ENCODE results near the gene KLHL13. TPM values are rescaled to one million over a fixed set of nuclear protein-coding genes. Genes with fewer than 3 reads are reported as not detected.

The KLHL13 gene
- total RNA-seq, 1 donor = 13.8 TPM

GRCh38 chrX:117995378-117995777 lies 121.2 kb downstream of the KLHL13 start:
- no peak overlapping the region for H2AFZ ChIP-seq (ENCODE audit: low read length)
- no peaks in the 10 kb centered on the region for H3K36me3 ChIP-seq (ENCODE audit: insufficient read depth, low read length)
- DNase-seq (ENCODE audit: insufficient read length, low spot score, missing footprints) = no peak
- no peak for TF ChIP-seq CTCF (IDR thresholded peaks at IDR 0.05; ENCODE audit: extremely low read depth, low read depth, low read length)
- H3K9me3 ChIP-seq (ENCODE audit: low read depth, low read length) = no peaks in the 10 kb centered on the region
- H3K4me1 ChIP-seq (ENCODE audit: insufficient read depth, low read length) = no peaks in the 10 kb centered on the region
- H3K27ac ChIP-seq (ENCODE audit: low read depth, low read length) = no peak overlapping the region
- no peak overlapping the region for H3K4me2 ChIP-seq (ENCODE audit: insufficient read depth, low read length)
- H3K4me3 ChIP-seq (ENCODE audit: insufficient read depth, low read length) = no peak overlapping the region
- H3K79me2 ChIP-seq (ENCODE audit: insufficient read depth, low read length) = no peaks in the 10 kb centered on the region
- H4K20me1 ChIP-seq (ENCODE audit: insufficient read depth, low read length) = no peaks in the 10 kb centered on the region
- H3K27me3 ChIP-seq (ENCODE audit: insufficient read depth, low read length) = no peaks in the 10 kb centered on the region

GRCh38 chrX:117992192-117992723 lies 124.4 kb downstream of the KLHL13 start:
- Histone ChIP-seq H3K79me2 (ENCODE audit: insufficient read depth, low read length) (no peaks in the 10 kb centered on the region), H3K27ac (ENCODE audit: low read depth, low read length) (no peak overlapping the region), H3K27me3 (ENCODE audit: insufficient read depth, low read length) (no peaks in the 10 kb centered on the region), H3K4me1 (ENCODE audit: insufficient read depth, low read length) (no peaks in the 10 kb centered on the region), H3K9me3 (ENCODE audit: low read depth, low read length) (no peaks in the 10 kb centered on the region), H3K4me2 (ENCODE audit: insufficient read depth, low read length) (no peak overlapping the region), H3K4me3 (ENCODE audit: insufficient read depth, low read length) (no peak overlapping the region), H3K36me3 (ENCODE audit: insufficient read depth, low read length) (no peaks in the 10 kb centered on the region), H2AFZ (ENCODE audit: low read length) (no peak overlapping the region), H4K20me1 (ENCODE audit: insufficient read depth, low read length) (no peaks in the 10 kb centered on the region)
- TF ChIP-seq CTCF (IDR thresholded peaks at IDR 0.05; ENCODE audit: extremely low read depth, low read depth, low read length) = no peak
- no peak for DNase-seq (ENCODE audit: insufficient read length, low spot score, missing footprints)

- no peaks in the 10 kb centered on the region for H3K9me3 ChIP-seq (ENCODE audit: low read depth, low read length)
- H3K79me2 ChIP-seq (ENCODE audit: insufficient read depth, low read length) = no peaks in the 10 kb centered on the region
- no peak for TF ChIP-seq CTCF (IDR thresholded peaks at IDR 0.05; ENCODE audit: extremely low read depth, low read depth, low read length)
- H3K27ac ChIP-seq (ENCODE audit: low read depth, low read length) = peak overlapping the region; percentile 31
- H2AFZ ChIP-seq (ENCODE audit: low read length) = no peak overlapping the region
- no peak for DNase-seq (ENCODE audit: insufficient read length, low spot score, missing footprints)
- H3K27me3 ChIP-seq (ENCODE audit: insufficient read depth, low read length) = no peaks in the 10 kb centered on the region
- no peak overlapping the region for H3K4me2 ChIP-seq (ENCODE audit: insufficient read depth, low read length)
- H3K4me3 ChIP-seq (ENCODE audit: insufficient read depth, low read length) = no peak overlapping the region
- no peaks in the 10 kb centered on the region for H3K4me1 ChIP-seq (ENCODE audit: insufficient read depth, low read length)
- no peaks in the 10 kb centered on the region for H4K20me1 ChIP-seq (ENCODE audit: insufficient read depth, low read length)
- no peaks in the 10 kb centered on the region for H3K36me3 ChIP-seq (ENCODE audit: insufficient read depth, low read length)
Measured at GRCh38 chrX:117990438-117990837, 126.2 kb downstream of the KLHL13 start.

GRCh38 chrX:117989512-117989911 lies 127.1 kb downstream of the KLHL13 start:
- no peaks in the 10 kb centered on the region for H3K79me2 ChIP-seq (ENCODE audit: insufficient read depth, low read length)
- H2AFZ ChIP-seq (ENCODE audit: low read length) = no peak overlapping the region
- no peak overlapping the region for H3K27ac ChIP-seq (ENCODE audit: low read depth, low read length)
- no peaks in the 10 kb centered on the region for H3K4me1 ChIP-seq (ENCODE audit: insufficient read depth, low read length)
- no peaks in the 10 kb centered on the region for H4K20me1 ChIP-seq (ENCODE audit: insufficient read depth, low read length)
- no peak for DNase-seq (ENCODE audit: insufficient read length, low spot score, missing footprints)
- no peaks in the 10 kb centered on the region for H3K27me3 ChIP-seq (ENCODE audit: insufficient read depth, low read length)
- TF ChIP-seq CTCF (IDR thresholded peaks at IDR 0.05; ENCODE audit: extremely low read depth, low read depth, low read length) = no peak
- H3K9me3 ChIP-seq (ENCODE audit: low read depth, low read length) = no peaks in the 10 kb centered on the region
- no peaks in the 10 kb centered on the region for H3K36me3 ChIP-seq (ENCODE audit: insufficient read depth, low read length)
- no peak overlapping the region for H3K4me2 ChIP-seq (ENCODE audit: insufficient read depth, low read length)
- H3K4me3 ChIP-seq (ENCODE audit: insufficient read depth, low read length) = no peak overlapping the region

Data from osteoblast (primary cell).